Measurements from ENCODE around the gene MEIG1.
"Not testable (repeated sequence)": the region's sequence is repeated elsewhere in the genome, so short reads cannot be mapped to it uniquely, and the experiment has no call there.

MEIG1 gene

GRCh38 chr10:14958872-14959220 is 342 bp upstream of the MEIG1 start:
- no peak for DNase-seq

DNA sequence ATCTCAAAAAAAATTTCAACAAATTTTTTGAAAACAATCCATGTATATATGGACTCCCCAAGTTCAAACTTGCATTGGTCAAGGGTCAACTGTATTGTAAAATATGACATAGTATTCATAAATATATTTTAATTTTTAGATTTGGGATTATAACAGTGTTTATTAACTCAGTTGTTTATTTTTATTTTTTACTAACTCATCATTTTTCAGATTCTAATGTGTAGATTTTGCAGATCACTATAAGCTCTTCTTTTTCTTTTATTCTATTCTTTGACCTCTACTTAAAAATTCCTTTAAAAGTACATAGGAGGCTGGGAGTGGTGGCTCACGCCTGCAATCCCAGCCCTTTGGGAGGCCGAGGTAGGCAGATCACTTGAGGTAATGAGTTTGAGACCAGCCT is 8.7 kb downstream of the MEIG1 start:
- DNase-seq = no peak

DNA sequence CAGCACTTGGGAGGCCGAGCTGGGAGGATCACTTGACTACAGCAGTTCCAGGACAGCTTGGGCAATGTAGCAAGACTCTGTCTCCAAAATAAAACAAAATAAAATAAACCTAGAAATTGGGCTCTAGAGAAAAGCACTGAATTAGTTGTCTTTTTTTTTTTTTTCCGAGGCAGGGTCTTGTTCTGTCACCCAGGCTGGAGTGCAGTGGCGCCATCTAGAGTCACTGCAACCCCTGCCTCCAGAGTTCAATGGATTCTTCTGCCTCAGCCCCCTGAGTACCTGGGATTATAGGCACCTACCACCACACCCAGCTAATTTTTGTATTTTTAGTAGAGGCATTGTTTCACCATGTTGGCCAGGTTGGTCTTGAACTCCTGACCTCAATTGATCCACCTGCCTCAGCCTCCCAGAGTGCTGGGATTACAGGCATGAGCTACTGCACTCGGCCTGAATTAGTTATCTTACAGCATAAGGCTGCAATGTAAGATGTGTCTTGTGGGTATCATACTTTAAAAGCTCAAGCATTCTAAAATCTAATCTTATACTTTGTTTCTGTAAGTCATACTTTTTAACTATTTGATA is 12.8 kb downstream of the MEIG1 start:
- DNase-seq = peak; percentile 39 to 50

- DNase-seq = not testable (repeated sequence)
Observed at GRCh38 chr10:14974153-14974998, 15.2 kb downstream of the MEIG1 start.

DNA sequence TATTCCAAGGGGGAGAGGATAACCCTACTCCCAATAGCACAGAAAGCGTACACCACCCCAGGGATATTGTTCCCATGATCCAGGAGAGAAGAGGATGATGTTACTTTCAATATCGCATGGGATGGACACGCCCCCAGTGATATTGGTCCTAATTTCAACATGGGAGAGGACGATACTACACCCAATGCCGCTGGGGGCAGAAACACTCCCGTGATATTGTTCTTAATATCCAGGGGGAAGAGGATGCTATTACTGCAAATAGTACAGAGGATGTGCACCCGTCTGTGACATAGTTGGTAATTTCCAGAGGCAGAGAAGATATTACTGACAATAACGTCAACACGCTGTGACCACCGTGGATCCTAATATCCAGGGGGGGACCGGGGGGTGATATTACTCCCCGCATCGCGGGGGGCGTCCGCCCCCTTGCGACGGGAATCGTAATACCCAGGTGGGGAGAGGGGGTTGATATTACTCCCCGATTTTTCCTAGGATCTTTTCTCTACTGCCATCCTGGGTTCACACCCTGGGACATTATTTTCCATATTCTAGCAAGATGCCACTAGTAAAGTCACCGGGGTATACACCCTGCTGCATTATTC is 16.6 kb downstream of the MEIG1 start:
- no peak for DNase-seq

GRCh38 chr10:14982744-14983143 is 23.6 kb downstream of the MEIG1 start:
- no peak for DNase-seq

DNA sequence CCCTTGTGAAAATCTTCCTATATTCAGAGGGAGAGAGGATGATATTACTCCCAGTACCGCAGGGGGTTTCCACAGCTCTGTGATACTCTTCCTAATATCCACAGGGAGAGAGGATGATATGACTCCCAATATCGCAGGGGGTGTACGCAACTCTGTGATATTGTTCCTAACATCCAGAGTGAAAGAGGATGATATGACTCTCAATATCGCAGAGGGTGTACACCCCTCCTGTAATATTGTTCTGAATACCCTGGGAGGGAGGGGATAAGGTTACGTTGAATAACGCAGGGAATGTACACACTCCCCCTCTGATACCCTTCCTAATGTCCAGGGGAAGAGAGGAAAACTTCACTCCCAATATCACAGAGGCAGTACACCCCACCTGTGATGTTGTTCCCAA is 30.4 kb downstream of the MEIG1 start:
- not testable (repeated sequence) for DNase-seq

GRCh38 chr10:14991035-14991749 is 32.0 kb downstream of the MEIG1 start:
- DNase-seq = not testable (repeated sequence)

DNA sequence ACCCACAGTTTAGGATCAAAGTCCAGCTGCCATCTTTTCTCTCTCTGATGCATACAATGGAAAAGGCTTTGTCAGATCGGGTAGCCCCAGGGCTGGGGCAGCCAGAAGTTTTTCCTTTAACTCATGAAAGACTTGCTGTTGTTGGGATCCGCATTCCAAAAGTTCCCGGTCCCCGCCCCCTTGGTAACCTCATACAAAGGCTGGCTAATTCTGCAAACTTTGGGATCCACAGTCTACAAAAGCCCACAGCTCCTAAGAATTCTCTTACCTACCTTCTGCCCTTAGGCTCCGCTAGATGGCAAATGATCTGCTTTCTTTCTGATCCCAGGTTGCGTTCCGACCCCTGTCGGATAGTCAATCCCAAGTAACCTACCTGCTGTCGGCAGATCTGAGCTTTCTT is 33.1 kb downstream of the MEIG1 start:
- not testable (repeated sequence) for DNase-seq

DNA sequence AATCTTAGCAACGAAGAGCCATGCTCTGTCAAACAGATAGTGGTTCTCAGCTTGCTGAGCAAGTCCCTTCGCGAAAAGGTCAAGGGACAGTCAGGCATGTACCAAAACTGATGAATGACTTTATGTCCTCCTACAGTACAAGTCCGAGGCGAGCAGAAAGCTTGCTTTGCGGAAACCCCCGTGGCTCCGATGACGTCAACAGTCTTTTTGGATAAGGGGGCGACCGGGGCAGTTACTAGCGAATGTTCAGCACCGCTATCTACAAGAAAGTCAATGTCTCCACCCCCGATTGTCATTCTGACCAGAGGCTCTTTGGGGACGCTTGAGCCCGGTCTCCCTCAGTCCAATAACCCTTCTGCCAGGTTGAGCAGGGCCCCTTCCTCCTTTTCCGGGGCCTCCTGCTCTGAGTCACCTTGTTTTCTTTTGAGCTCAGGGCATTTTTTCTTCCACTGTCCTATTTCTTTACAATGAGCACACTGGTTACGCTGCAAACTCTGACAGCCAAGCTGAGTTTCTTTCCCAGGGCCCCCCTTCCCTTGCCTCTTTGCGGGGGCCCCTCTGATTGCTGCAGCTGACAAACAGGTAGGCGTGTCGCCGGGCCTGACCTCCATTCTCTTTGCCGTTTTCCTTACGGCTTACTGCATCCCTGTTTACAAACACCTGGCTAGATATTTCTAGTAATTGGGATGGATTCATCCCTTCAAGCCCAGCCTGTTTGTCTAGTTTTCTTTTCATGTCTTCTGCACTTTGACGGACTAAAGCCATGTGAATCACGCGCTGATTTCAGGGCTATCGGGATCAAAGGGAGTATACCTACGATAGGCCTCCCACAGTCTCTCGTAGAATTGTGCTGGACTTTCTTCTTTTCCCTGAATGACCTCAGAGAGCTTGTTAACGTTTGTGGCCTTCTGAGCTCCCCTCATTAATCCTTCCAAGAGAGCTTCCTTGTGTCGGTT is 34.6 kb downstream of the MEIG1 start:
- DNase-seq = not testable (repeated sequence)

- DNase-seq = no peak
Observed at GRCh38 chr10:14995964-14996565, 36.9 kb downstream of the MEIG1 start.

GRCh38 chr10:15013530-15013929 is 54.3 kb downstream of the MEIG1 start:
- DNase-seq = not testable (repeated sequence)

DNA sequence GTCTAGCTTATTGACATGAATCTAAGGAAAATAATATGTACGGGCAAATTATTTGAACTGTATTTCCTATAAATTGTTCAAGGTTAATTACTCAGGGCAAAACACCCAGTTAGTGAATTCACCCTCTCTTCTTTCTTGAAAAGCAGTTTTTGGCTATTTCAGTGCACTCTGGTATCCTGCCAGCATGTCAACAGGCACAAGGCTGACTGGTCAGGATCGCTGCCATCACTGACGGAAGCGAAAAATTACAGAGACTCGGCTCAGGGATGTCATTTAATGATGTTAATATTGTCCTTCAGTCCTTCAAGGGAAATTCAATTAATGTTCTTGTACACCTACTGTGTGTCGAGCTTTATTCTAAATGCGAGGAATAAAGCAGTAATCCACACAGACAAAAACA is 56.3 kb downstream of the MEIG1 start:
- DNase-seq = no peak

DNA sequence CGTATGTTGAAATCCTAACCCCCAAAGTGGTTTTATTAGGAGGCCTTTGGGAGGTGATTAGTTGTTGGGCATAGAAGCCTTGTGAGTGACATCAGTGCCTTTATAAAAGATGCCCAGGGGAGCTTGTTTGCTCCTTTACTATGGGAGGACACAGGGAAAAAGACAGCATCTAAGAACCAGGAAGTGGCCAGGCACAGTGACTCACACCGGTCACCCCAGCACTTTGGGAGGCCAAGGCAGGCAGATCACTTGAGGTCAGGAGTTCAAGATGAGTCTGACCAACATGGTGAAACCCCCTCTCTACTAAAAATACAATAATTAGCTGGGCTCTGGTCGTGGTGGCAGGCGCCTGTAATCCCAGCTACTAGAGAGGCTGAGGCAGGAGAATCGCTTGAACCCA is 61.8 kb downstream of the MEIG1 start:
- DNase-seq = not testable (repeated sequence)

Measured in Kasumi-1 (cell line).